IMR-90 (cell line): ENCODE measurements around the gene IGSF8. TPM values are rescaled to one million over a fixed set of nuclear protein-coding genes. Genes with fewer than 3 reads are reported as not detected.

Experiments
- ATAC-seq: fragments of 200-7000 bp; cut with Tn5 transposase; 2 replicates; pipeline ENCODE4 v1.9.1; 2020; ENCODE audit warnings: low read depth, mild to moderate bottlenecking, moderate library complexity
- BruUV-seq: library from RNA; stranded (reverse); fragments of 400-500 nt; replicated peaks from 2 replicates; lab custom pipeline; 2021; lab: Mats Ljungman, UMichigan
- CTCF ChIA-PET: fragments of 300-600 bp; formaldehyde crosslinking; extraction: SDS; loops from one replicate; lab custom pipeline; 2021; ENCODE audit warnings: antibody characterized with exemption; lab: Yijun Ruan, JAX
- POLR2A ChIA-PET: fragments of 300-600 bp; sonication (Branson Sonifier 250); formaldehyde crosslinking; loops from one replicate; lab custom pipeline; 2022; ENCODE audit warnings: antibody characterized with exemption; ENCODE audit not compliant: unreplicated experiment; lab: Charles Lee
- DNase-seq: peaks from one replicate; pipeline ENCODE4 v3.0.0; 2013
- H2AFZ ChIP-seq: replicated peaks from 2 replicates; pipeline ENCODE3; 2013; ENCODE audit warnings: low read length, mild to moderate bottlenecking; ENCODE audit not compliant: poor library complexity
- H2AK5ac ChIP-seq: 2 replicates; pipeline ENCODE4 v1.6.1; 2013; ENCODE audit warnings: low read depth, low read length, inconsistent platforms
- H2AK9ac ChIP-seq: replicated peaks from 2 replicates; pipeline ENCODE3; 2013; ENCODE audit warnings: mild to moderate bottlenecking, low read depth, low read length, moderate library complexity; ENCODE audit not compliant: poor library complexity
- H2BK120ac ChIP-seq: 2 replicates; pipeline ENCODE4 v1.6.1; 2013; ENCODE audit warnings: low read depth, low read length, inconsistent platforms
- H2BK15ac ChIP-seq: 3 replicates; pipeline ENCODE4 v1.6.1; 2013; ENCODE audit warnings: low read depth, low read length, inconsistent platforms
- H2BK20ac ChIP-seq: 2 replicates; pipeline ENCODE4 v1.6.1; 2013; ENCODE audit warnings: low read depth, mild to moderate bottlenecking, inconsistent platforms, low read length, moderate library complexity
- H2BK5ac ChIP-seq: 2 replicates; pipeline ENCODE4 v1.6.1; 2013; ENCODE audit warnings: mild to moderate bottlenecking, low read depth, low read length, inconsistent platforms; ENCODE audit not compliant: poor library complexity, severe bottlenecking
- H3K14ac ChIP-seq: replicated peaks from 2 replicates; pipeline ENCODE4 v1.6.1; 2013; ENCODE audit warnings: low read depth, low read length, inconsistent platforms
- H3K18ac ChIP-seq: 2 replicates; pipeline ENCODE4 v1.6.1; 2013; ENCODE audit warnings: low read depth, low read length, control low read depth
- H3K23ac ChIP-seq: 2 replicates; pipeline ENCODE4 v1.6.1; 2013; ENCODE audit warnings: low read depth, low read length, inconsistent platforms
- H3K27ac ChIP-seq: 2 replicates; pipeline ENCODE4 v1.5.1; 2013; ENCODE audit warnings: mild to moderate bottlenecking, control low read depth, low read length; ENCODE audit not compliant: insufficient read depth
- H3K27me3 ChIP-seq: 2 replicates; pipeline ENCODE4 v1.6.1; 2013; ENCODE audit warnings: low read length; ENCODE audit not compliant: control insufficient read depth, insufficient read depth
- H3K36me3 ChIP-seq: 2 replicates; pipeline ENCODE4 v1.6.1; 2013; ENCODE audit warnings: low read length, mixed read lengths; ENCODE audit not compliant: control insufficient read depth, insufficient read depth
- H3K4ac ChIP-seq: 2 replicates; pipeline ENCODE4 v1.6.1; 2013; ENCODE audit warnings: low read depth, low read length, inconsistent platforms
- H3K4me1 ChIP-seq: 2 replicates; pipeline ENCODE4 v1.6.1; 2013; ENCODE audit warnings: low read length, mixed read lengths; ENCODE audit not compliant: control insufficient read depth, insufficient read depth
- H3K4me2 ChIP-seq: 2 replicates; pipeline ENCODE4 v1.6.1; 2013; ENCODE audit warnings: low read depth, mild to moderate bottlenecking, control low read depth, low read length, moderate library complexity
- H3K4me3 ChIP-seq: 2 replicates; pipeline ENCODE4 v1.5.1; 2013; ENCODE audit warnings: low read depth, mild to moderate bottlenecking, control low read depth, low read length, moderate library complexity; ENCODE audit not compliant: insufficient read depth
- H3K56ac ChIP-seq: 2 replicates; pipeline ENCODE4 v1.6.1; 2013; ENCODE audit warnings: low read length, inconsistent platforms; ENCODE audit not compliant: insufficient read depth; ENCODE audit errors: extremely low read depth
- H3K79me1 ChIP-seq, 2 experiments: 2 replicates each; pipeline ENCODE4 v1.6.1; 2013; ENCODE audit warnings: low read length in 2 of 2, inconsistent platforms in 1 of 2, low read depth in 1 of 2
- H3K9ac ChIP-seq: 2 replicates; pipeline ENCODE4 v1.6.1; 2013; ENCODE audit warnings: low read depth, low read length, control low read depth
- H3K9me1 ChIP-seq: 2 replicates; pipeline ENCODE4 v1.6.1; 2013; ENCODE audit warnings: low read length, inconsistent platforms; ENCODE audit not compliant: insufficient read depth
- H3K9me3 ChIP-seq: 2 replicates; pipeline ENCODE4 v1.6.1; 2013; ENCODE audit warnings: low read length; ENCODE audit not compliant: control insufficient read depth, insufficient read depth
- H4K20me1 ChIP-seq: 2 replicates; pipeline ENCODE4 v1.6.1; 2013; ENCODE audit warnings: low read length, inconsistent platforms; ENCODE audit not compliant: insufficient read depth
- H4K5ac ChIP-seq: 2 replicates; pipeline ENCODE4 v1.6.1; 2013; ENCODE audit warnings: mild to moderate bottlenecking, low read depth, low read length, control low read depth
- H4K8ac ChIP-seq, 2 experiments: 2 replicates each; pipeline ENCODE4 v1.6.1; 2013; ENCODE audit warnings: low read depth in 2 of 2, low read length in 2 of 2, control low read depth in 1 of 2, inconsistent platforms in 1 of 2
- H4K91ac ChIP-seq: 2 replicates; pipeline ENCODE4 v1.6.1; 2013; ENCODE audit warnings: low read depth, low read length, inconsistent platforms; ENCODE audit not compliant: insufficient read depth
- BHLHE40 ChIP-seq: fragments of 150-350 bp; IDR thresholded peaks from 2 replicates; pipeline ENCODE4 v1.6.1; 2016; ENCODE audit warnings: mild to moderate bottlenecking, low read depth, low read length
- CEBPB ChIP-seq: IDR thresholded peaks from 2 replicates; pipeline ENCODE4 v1.6.1; 2012; ENCODE audit warnings: low read depth, low read length, improper control_type of control experiment
- CHD1 ChIP-seq: IDR thresholded peaks from 2 replicates; pipeline ENCODE4 v1.6.1; 2012; ENCODE audit warnings: low read depth, low read length, improper control_type of control experiment
- MXI1 ChIP-seq: IDR thresholded peaks from 2 replicates; pipeline ENCODE4 v1.6.1; 2012; ENCODE audit warnings: low read depth, mild to moderate bottlenecking, low read length, moderate library complexity, borderline replicate concordance
- POLR2A ChIP-seq: IDR thresholded peaks from 2 replicates; pipeline ENCODE4 v1.6.1; 2012; ENCODE audit warnings: mild to moderate bottlenecking, low read depth, low read length
- RCOR1 ChIP-seq: IDR thresholded peaks from 2 replicates; pipeline ENCODE4 v1.6.1; 2012; ENCODE audit warnings: mild to moderate bottlenecking, low read length, improper control_type of control experiment; ENCODE audit not compliant: insufficient replicate concordance
- RFX5 ChIP-seq: IDR thresholded peaks from 2 replicates; pipeline ENCODE4 v1.8.0; 2012; ENCODE audit warnings: low read depth, mild to moderate bottlenecking, low read length, moderate library complexity
- USF2 ChIP-seq: fragments of 150-350 bp; IDR thresholded peaks from 2 replicates; pipeline ENCODE4 v1.6.1; 2017; ENCODE audit warnings: mild to moderate bottlenecking, antibody characterized with exemption, low read length, low read depth
- WGBS, 2 experiments: methylation state at CpG; one replicate each; pipeline versions ENCODE4 v1.1.5 to v1.1.7; 2013; ENCODE audit warnings: missing lambda C conversion rate in 2 of 2; ENCODE audit not compliant: insufficient read length in 1 of 2; ENCODE audit errors: extremely low coverage in 2 of 2; 5-methylcytosine and 5-hydroxymethylcytosine counted together
- dilution Hi-C: fragments of 300-500 bp; cut with HindIII; formaldehyde crosslinking; loops from one replicate; pipeline ENCODE4 v1.14.3; 2018; ENCODE audit warnings: low sequenced_read_pairs; ENCODE audit not compliant: unreplicated experiment
- in situ Hi-C: fragments of 300-500 bp; cut with MboI; formaldehyde crosslinking; loops from 3 replicates; pipeline ENCODE4 v1.14.3; 2019; ENCODE audit warnings: low sequenced_read_pairs, inconsistent platforms, mixed read lengths
- intact Hi-C: fragments of 100-400 bp; cut with micrococcal nuclease; formaldehyde crosslinking; loops from 2 replicates; pipeline ENCODE4 v1.10.0; 2022
- polyA plus RNA-seq, 3 experiments: library from polyadenylated mRNA; depleted of rRNA; stranded (reverse); fragments of >200 nt; gene quantifications; 2 replicates each; pipeline ENCODE4 v1.2.3, GENCODE V29; 2012; ENCODE audit warnings: low replicate concordance in 1 of 3
- total RNA-seq: library from RNA; depleted of rRNA; stranded (reverse); fragments of >200 nt; gene quantifications from 2 replicates; pipeline ENCODE4 v1.2.3, GENCODE V29; 2012

IGSF8 gene
- total and polyA plus RNA-seq, 2 of the 4 experiments (the other 2 are of a cell fraction) = 8.8 to 25.2 TPM

DNA sequence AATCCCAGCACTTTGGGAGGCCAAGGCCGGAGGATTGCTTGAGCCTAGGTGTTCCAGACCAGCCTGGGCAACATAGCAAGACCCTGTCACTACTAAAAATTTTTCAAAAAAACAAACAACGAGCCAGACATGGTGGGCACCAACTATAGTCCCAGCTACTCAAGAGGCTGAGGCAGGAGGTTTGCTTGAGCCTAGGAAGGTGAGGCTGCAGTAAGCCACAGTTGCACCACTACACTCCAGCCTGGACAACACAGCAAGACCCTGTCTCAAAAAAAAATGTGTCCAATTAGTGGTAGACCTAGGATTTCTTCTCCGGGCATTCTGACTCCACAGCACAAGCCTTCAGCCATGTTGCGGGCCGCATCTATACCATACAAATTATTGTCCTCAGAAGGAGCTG is 6.7 kb upstream of the IGSF8 start:
- intact Hi-C loops = no loop called here
- H3K4me1 ChIP-seq = peaks cover 19% of the 10 kb centered on the region
- no peak overlapping the region for H2BK20ac ChIP-seq
- no peaks in the 10 kb centered on the region for H3K79me1 ChIP-seq
- DNase-seq (no peak), ATAC-seq (no peak)
- no peaks in the 10 kb centered on the region for H3K9me3 ChIP-seq
- H4K5ac ChIP-seq = no peak overlapping the region
- WGBS, 2 experiments = no CpG with 5 or more reads among the region's 5 CpGs
- H3K23ac ChIP-seq = no peak overlapping the region
- BruUV-seq = no TSS peak
- ChIA-PET CTCF (interaction anchor here (1.0 to 2.4 kb wide), 5 partner anchors 20 to 147 kb away, joined by 3 to 8 read pairs (median 4); no protein-coding TSS in a partner anchor), POLR2A (no interaction called here)
- no peak overlapping the region for H2AK5ac ChIP-seq
- TF ChIP-seq USF2 (no peak), CHD1 (no peak), RFX5 (no peak), MXI1 (no peak), POLR2A (no peak), RCOR1 (no peak), CEBPB (no peak), BHLHE40 (no peak)
- no peak overlapping the region for H3K9ac ChIP-seq
- H2BK120ac ChIP-seq = no peak overlapping the region
- H3K27ac ChIP-seq = no peak overlapping the region
- no peak overlapping the region for H3K4me2 ChIP-seq
- no peak overlapping the region for H2BK5ac ChIP-seq
- no peak overlapping the region for H3K4ac ChIP-seq
- in situ Hi-C loops = no loop called here
- H2BK15ac ChIP-seq = no peak overlapping the region
- H3K27me3 ChIP-seq = peaks cover 29% of the 10 kb centered on the region
- no peak overlapping the region for H4K8ac ChIP-seq
- H3K14ac ChIP-seq = no peak overlapping the region
- H2AK9ac ChIP-seq = no peak overlapping the region
- no peak overlapping the region for H3K4me3 ChIP-seq
- H3K36me3 ChIP-seq = no peaks in the 10 kb centered on the region
- no peak overlapping the region for H2AFZ ChIP-seq
- H4K91ac ChIP-seq = no peak overlapping the region
- no peaks in the 10 kb centered on the region for H4K20me1 ChIP-seq
- dilution Hi-C loops = loop anchor here (10.0 kb wide), 1 partner anchor 110 kb away; no protein-coding TSS in a partner anchor
- no peak overlapping the region for H3K18ac ChIP-seq
- H3K9me1 ChIP-seq = no peaks in the 10 kb centered on the region
- H3K56ac ChIP-seq = no peak overlapping the region
